Sigmoid colon (tissue), 4 donors: Measurements from ENCODE around the gene PLA2G7.
"Not testable (repeated sequence)": the region's sequence is repeated elsewhere in the genome, so short reads cannot be mapped to it uniquely, and the experiment has no call there.

ENCODE experiments used
- CTCF ChIP-seq, 4 experiments: fragments of 450-650 bp in 3 of 4; fragments of 200-600 bp in 1 of 4; IDR thresholded peaks; one replicate each; pipeline ENCODE4 v1.5.1; 2016 to 2019; ENCODE audit warnings: antibody characterized with exemption in 4 of 4, mild to moderate bottlenecking in 3 of 4, moderate library complexity in 2 of 4
- EP300 ChIP-seq, 4 donors: sonication (generic); formaldehyde crosslinking; IDR thresholded peaks; one replicate each; pipeline ENCODE4 v1.6.1; 2017; ENCODE audit warnings: antibody characterized with exemption in 4 of 4
- POLR2A ChIP-seq, 2 donors: fragments of 450-650 bp; IDR thresholded peaks; one replicate each; pipeline ENCODE4 v1.6.1; 2016; ENCODE audit warnings: antibody characterized with exemption in 2 of 2, mild to moderate bottlenecking in 2 of 2, moderate library complexity in 2 of 2

GRCh38 chr6:46774736-46775135, 39.6 kb upstream of the PLA2G7 start:
- not testable (repeated sequence) for TF ChIP-seq CTCF, POLR2A, EP300 (IDR thresholded peaks at IDR 0.05)
